Uterus (tissue), 2 donors: ENCODE measurements around the gene SRGAP1.

Experiments used
- CTCF ChIP-seq, 4 experiments: fragments of 200-600 bp in 2 of 4; fragments of 450-650 bp in 2 of 4; sonication (generic) in 2 of 4; IDR thresholded peaks; one replicate each; pipeline ENCODE4 v1.5.1; 2016 to 2019; ENCODE audit warnings: antibody characterized with exemption in 4 of 4, mild to moderate bottlenecking in 2 of 4, moderate library complexity in 1 of 4
- POLR2A ChIP-seq, 2 donors: fragments of 450-650 bp; IDR thresholded peaks; one replicate each; pipeline ENCODE4 v1.6.1; 2016; ENCODE audit warnings: antibody characterized with exemption in 2 of 2, mild to moderate bottlenecking in 1 of 2, moderate library complexity in 1 of 2

GRCh38 chr12:63964301-63964700, 119.8 kb downstream of the SRGAP1 start:
- TF ChIP-seq POLR2A (IDR thresholded peaks at IDR 0.05): no peak
- no peak for TF ChIP-seq CTCF (IDR thresholded peaks at IDR 0.05)
